Measurements from ENCODE around the gene KRTAP10-6.
"Not testable (repeated sequence)": the region's sequence is repeated elsewhere in the genome, so short reads cannot be mapped to it uniquely, and the experiment has no call there.

Gene KRTAP10-6

GRCh38 chr21:44592446-44593311 lies at the start of gene KRTAP10-6:
TSS of gene KRTAP10-6 (minus strand) at chr21:44592505. CDS start at chr21:44592484, 21 bp downstream.
- no peaks in the 10 kb centered on the region for H3K36me3 Mint-ChIP-seq
- peaks cover 37% of the 10 kb centered on the region for H3K27me3 Mint-ChIP-seq
- no peak within 1 kb of the TSS for H3K27ac Mint-ChIP-seq
- ATAC-seq, result no peak
- H3K9me3 Mint-ChIP-seq, result no peaks in the 10 kb centered on the region
- no peaks in the 10 kb centered on the region for H3K4me1 Mint-ChIP-seq
- H3K4me3 Mint-ChIP-seq, result no peak within 1 kb of the TSS

- Mint-ChIP-seq H3K4me3 (no peak overlapping the region), H3K27me3 (peaks cover 76% of the 10 kb centered on the region), H3K9me3 (peaks cover 23% of the 10 kb centered on the region), H3K4me1 (no peaks in the 10 kb centered on the region), H3K36me3 (no peaks in the 10 kb centered on the region), H3K27ac (no peak overlapping the region)
- ATAC-seq, result no peak
Measured at GRCh38 chr21:44640761-44641160, 48.5 kb upstream of the KRTAP10-6 start.

DNA sequence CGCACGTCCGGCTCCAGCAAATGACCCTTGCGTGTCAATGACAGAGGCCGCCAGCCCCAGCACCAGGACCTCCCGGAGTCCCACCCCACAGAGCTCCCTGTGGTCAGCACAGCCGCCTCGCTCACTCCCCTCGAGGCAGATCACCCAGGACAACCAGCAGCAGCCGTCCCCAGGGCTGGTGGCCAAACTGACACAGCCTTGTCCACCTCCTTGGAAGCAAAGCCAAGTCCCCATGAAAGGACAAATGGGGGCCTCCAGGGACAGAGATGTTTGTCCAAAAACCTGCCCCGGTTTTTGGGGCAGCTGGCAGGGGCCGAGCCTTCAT lies 47.0 kb upstream of the KRTAP10-6 start:
- Mint-ChIP-seq H3K27ac (no peak overlapping the region), H3K9me3 (peaks cover 17% of the 10 kb centered on the region), H3K4me3 (no peak overlapping the region), H3K36me3 (no peaks in the 10 kb centered on the region), H3K4me1 (no peaks in the 10 kb centered on the region), H3K27me3 (peaks cover 75% of the 10 kb centered on the region)
- ATAC-seq, result no peak

- Mint-ChIP-seq H3K27me3 (peaks cover 75% of the 10 kb centered on the region), H3K9me3 (peaks cover 15% of the 10 kb centered on the region)
- H3K4me3 Mint-ChIP-seq, H3K27ac Mint-ChIP-seq, H3K36me3 Mint-ChIP-seq, H3K4me1 Mint-ChIP-seq, ATAC-seq: not testable (repeated sequence)
Measured at GRCh38 chr21:44638506-44639330, 46.4 kb upstream of the KRTAP10-6 start.

DNA sequence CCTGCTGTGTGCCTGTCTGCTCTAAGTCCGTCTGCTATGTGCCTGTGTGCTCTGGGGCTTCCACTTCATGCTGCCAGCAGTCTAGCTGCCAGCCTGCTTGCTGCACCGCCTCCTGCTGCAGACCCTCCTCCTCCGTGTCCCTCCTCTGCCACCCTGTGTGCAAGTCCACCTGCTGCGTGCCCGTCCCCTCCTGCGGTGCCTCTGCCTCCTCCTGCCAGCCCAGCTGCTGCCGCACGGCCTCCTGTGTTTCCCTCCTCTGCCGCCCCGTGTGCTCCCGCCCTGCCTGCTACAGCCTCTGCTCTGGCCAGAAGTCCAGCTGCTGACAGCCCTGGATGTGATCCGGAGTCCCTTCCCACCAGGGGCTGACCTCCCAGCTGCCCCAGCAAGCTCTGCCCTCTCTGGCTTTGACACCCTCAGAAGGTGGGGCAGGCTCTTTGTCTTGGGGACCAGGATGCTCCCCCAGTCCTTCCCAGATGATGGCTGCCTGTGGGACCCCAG lies 45.6 kb upstream of the KRTAP10-6 start:
- not testable (repeated sequence) for H3K27ac Mint-ChIP-seq, H3K36me3 Mint-ChIP-seq, H3K4me1 Mint-ChIP-seq, H3K4me3 Mint-ChIP-seq, ATAC-seq
- H3K9me3 Mint-ChIP-seq, result peaks cover 17% of the 10 kb centered on the region
- peaks cover 74% of the 10 kb centered on the region for H3K27me3 Mint-ChIP-seq

- H3K36me3 Mint-ChIP-seq, result no peaks in the 10 kb centered on the region
- peaks cover 21% of the 10 kb centered on the region for H3K9me3 Mint-ChIP-seq
- peaks cover 74% of the 10 kb centered on the region for H3K27me3 Mint-ChIP-seq
- H3K4me1 Mint-ChIP-seq, result no peaks in the 10 kb centered on the region
- no peak within 1 kb of the TSS for H3K4me3 Mint-ChIP-seq
- H3K27ac Mint-ChIP-seq, result no peak within 1 kb of the TSS
- ATAC-seq, result no peak
Measured at GRCh38 chr21:44637018-44637850, 44.9 kb upstream of the KRTAP10-6 start, which contains the start of gene KRTAP10-10. TSS of gene KRTAP10-10 (plus strand) at chr21:44637356. CDS start at chr21:44637418, 62 bp downstream.

GRCh38 chr21:44636209-44637017 lies 44.1 kb upstream of the KRTAP10-6 start:
- H3K4me1 Mint-ChIP-seq, result no peaks in the 10 kb centered on the region
- no peak overlapping the region for H3K27ac Mint-ChIP-seq
- ATAC-seq, result no peak
- H3K36me3 Mint-ChIP-seq, result peaks cover 2% of the 10 kb centered on the region
- peaks cover 69% of the 10 kb centered on the region for H3K27me3 Mint-ChIP-seq
- H3K4me3 Mint-ChIP-seq, result no peak overlapping the region
- peaks cover 27% of the 10 kb centered on the region for H3K9me3 Mint-ChIP-seq

GRCh38 chr21:44632067-44632466 lies 39.8 kb upstream of the KRTAP10-6 start:
- peaks cover 36% of the 10 kb centered on the region for H3K27me3 Mint-ChIP-seq
- peaks cover 11% of the 10 kb centered on the region for H3K4me1 Mint-ChIP-seq
- H3K36me3 Mint-ChIP-seq, result peaks cover 12% of the 10 kb centered on the region
- H3K4me3 Mint-ChIP-seq, result no peak overlapping the region
- H3K27ac Mint-ChIP-seq, result no peak overlapping the region
- no peak for ATAC-seq
- H3K9me3 Mint-ChIP-seq, result peaks cover 33% of the 10 kb centered on the region

DNA sequence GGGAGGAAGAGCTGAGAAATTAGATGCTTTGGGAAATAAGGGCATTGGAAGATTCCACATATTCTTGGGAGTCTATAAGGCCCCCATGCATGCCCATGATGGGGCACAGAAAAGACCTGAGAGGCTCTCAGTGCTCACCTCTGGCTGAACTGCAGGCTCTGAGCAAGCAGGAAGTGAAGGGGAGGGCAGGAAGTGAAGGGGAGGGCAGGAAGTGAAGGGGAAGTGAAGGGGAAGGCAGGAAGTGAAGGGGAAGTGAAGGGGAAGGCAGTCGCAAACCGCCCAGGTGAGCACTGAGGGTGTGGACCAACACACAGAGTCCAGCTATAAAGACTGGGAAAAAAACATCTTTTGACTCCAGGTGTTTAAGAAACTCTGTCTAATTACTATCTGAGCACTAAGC lies 38.1 kb upstream of the KRTAP10-6 start:
- peaks cover 33% of the 10 kb centered on the region for H3K27me3 Mint-ChIP-seq
- ATAC-seq, result no peak

GRCh38 chr21:44628707-44629391 lies 36.5 kb upstream of the KRTAP10-6 start:
- H3K9me3 Mint-ChIP-seq, result peaks cover 41% of the 10 kb centered on the region
- H3K4me1 Mint-ChIP-seq, result peaks cover 11% of the 10 kb centered on the region
- no peak overlapping the region for H3K27ac Mint-ChIP-seq
- peaks cover 34% of the 10 kb centered on the region for H3K27me3 Mint-ChIP-seq
- H3K4me3 Mint-ChIP-seq, result no peak overlapping the region
- peaks cover 21% of the 10 kb centered on the region for H3K36me3 Mint-ChIP-seq
- ATAC-seq, result no peak

More for the DNA sequence above, 38.1 kb upstream of the KRTAP10-6 start:
- peaks cover 33% of the 10 kb centered on the region for H3K9me3 Mint-ChIP-seq
- no peak overlapping the region for H3K4me3 Mint-ChIP-seq
- peaks cover 12% of the 10 kb centered on the region for H3K36me3 Mint-ChIP-seq
- H3K4me1 Mint-ChIP-seq, result peaks cover 11% of the 10 kb centered on the region
- H3K27ac Mint-ChIP-seq, result no peak overlapping the region

GRCh38 chr21:44627831-44628233 lies 35.5 kb upstream of the KRTAP10-6 start:
- Mint-ChIP-seq H3K27me3 (peaks cover 36% of the 10 kb centered on the region), H3K9me3 (peaks cover 41% of the 10 kb centered on the region), H3K36me3 (peaks cover 29% of the 10 kb centered on the region), H3K4me1 (peaks cover 11% of the 10 kb centered on the region)
- not testable (repeated sequence) for H3K4me3 Mint-ChIP-seq, ATAC-seq, H3K27ac Mint-ChIP-seq

DNA sequence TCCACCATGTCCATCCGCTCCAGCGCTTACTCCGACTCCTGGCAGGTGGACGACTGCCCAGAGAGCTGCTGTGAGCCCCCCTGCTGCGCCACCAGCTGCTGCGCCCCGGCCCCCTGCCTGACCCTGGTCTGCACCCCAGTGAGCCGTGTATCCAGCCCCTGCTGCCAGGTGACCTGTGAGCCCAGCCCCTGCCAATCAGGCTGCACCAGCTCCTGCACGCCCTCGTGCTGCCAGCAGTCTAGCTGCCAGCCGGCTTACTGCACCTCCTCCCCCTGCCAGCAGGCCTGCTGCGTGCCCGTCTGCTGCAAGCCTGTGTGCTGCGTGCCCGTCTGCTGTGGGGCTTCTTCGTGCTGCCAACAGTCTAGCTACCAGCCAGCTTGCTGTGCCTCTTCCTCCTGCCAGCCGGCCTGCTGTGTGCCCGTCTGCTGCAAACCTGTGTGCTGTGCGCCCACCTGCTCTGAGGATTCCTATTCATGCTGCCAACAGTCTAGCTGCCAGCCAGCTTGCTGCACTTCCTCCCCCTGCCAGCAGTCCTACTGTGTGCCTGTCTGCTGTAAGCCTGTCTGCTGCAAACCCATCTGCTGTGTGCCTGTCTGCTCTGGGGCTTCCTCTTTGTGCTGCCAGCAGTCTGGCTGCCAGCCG lies 35.0 kb upstream of the KRTAP10-6 start:
- ATAC-seq, result not testable (repeated sequence)
- peaks cover 41% of the 10 kb centered on the region for H3K9me3 Mint-ChIP-seq

GRCh38 chr21:44626673-44627143 lies 34.4 kb upstream of the KRTAP10-6 start, which contains the start of gene KRTAP10-9:
TSS of gene KRTAP10-9 (plus strand) at chr21:44627093. CDS start at chr21:44627172, 79 bp downstream.
- no peak within 1 kb of the TSS for H3K4me3 Mint-ChIP-seq
- peaks cover 36% of the 10 kb centered on the region for H3K27me3 Mint-ChIP-seq
- H3K36me3 Mint-ChIP-seq, result peaks cover 29% of the 10 kb centered on the region
- ATAC-seq, result no peak
- no peak within 1 kb of the TSS for H3K27ac Mint-ChIP-seq
- peaks cover 40% of the 10 kb centered on the region for H3K9me3 Mint-ChIP-seq
- H3K4me1 Mint-ChIP-seq, result peaks cover 11% of the 10 kb centered on the region

More for the DNA sequence above, 35.0 kb upstream of the KRTAP10-6 start:
- Mint-ChIP-seq H3K27me3 (peaks cover 36% of the 10 kb centered on the region), H3K4me1 (peaks cover 11% of the 10 kb centered on the region), H3K36me3 (peaks cover 29% of the 10 kb centered on the region)
- H3K4me3 Mint-ChIP-seq, H3K27ac Mint-ChIP-seq: not testable (repeated sequence)
